Left renal pelvis (tissue), 4 donors: Measurements from ENCODE around the gene TSHR. TPM values are rescaled to one million over a fixed set of nuclear protein-coding genes. Genes with fewer than 3 reads are reported as not detected.

Experiments
- DNase-seq, 4 donors: peaks; one replicate each; pipeline ENCODE4 v3.0.0-alpha.2; 2013; ENCODE audit warnings: low read depth in 4 of 4, low spot score in 3 of 4
- polyA plus RNA-seq, 4 donors: library from polyadenylated mRNA; unstranded; fragments of 120-200 nt; gene quantifications; one replicate each; pipeline ENCODE4 v1.2.1, GENCODE V29; 2013; ENCODE audit not compliant: insufficient read length in 4 of 4

TSHR gene
- polyA plus RNA-seq, 4 donors, result 0.14 to 0.23 (median 0.22) TPM; not detected in 1

- peak; percentile 77 to 89 (median 80) for DNase-seq
Observed at GRCh38 chr14:81170104-81170828, 214.8 kb downstream of the TSHR start.

GRCh38 chr14:81170829-81171195 is 215.4 kb downstream of the TSHR start:
- no peak for DNase-seq

GRCh38 chr14:81172353-81172752 is 216.9 kb downstream of the TSHR start:
- DNase-seq, result no peak

- DNase-seq, result no peak
Observed at GRCh38 chr14:81172881-81173280, 217.5 kb downstream of the TSHR start.

GRCh38 chr14:81176241-81176640 is 220.8 kb downstream of the TSHR start:
- no peak for DNase-seq

- DNase-seq, result no peak
Observed at GRCh38 chr14:81177225-81177624, 221.8 kb downstream of the TSHR start.

- no peak for DNase-seq
Observed at GRCh38 chr14:81178063-81178462, 222.6 kb downstream of the TSHR start.

GRCh38 chr14:81179631-81180030 is 224.2 kb downstream of the TSHR start:
- DNase-seq, result no peak

GRCh38 chr14:81187832-81188522 is 232.6 kb downstream of the TSHR start:
- no peak for DNase-seq

- DNase-seq, result no peak
Observed at GRCh38 chr14:81192594-81192993, 237.2 kb downstream of the TSHR start.

GRCh38 chr14:81193924-81194633 is 238.7 kb downstream of the TSHR start:
- no peak for DNase-seq

Other genes with a start within 250 kb of the TSHR start
- gene CEP128, start 13.9 kb upstream of the TSHR start, polyA plus RNA-seq, result 1 to 10 TPM; 4.7 to 6.6 (median 6.5) TPM